Prostate gland (tissue), 2 donors: ENCODE results near the gene TMCC1.

Source experiments
- POLR2A ChIP-seq: fragments of 450-650 bp; IDR thresholded peaks from one replicate; pipeline ENCODE4 v1.6.1; 2016; ENCODE audit warnings: antibody characterized with exemption, mild to moderate bottlenecking
- TF ChIP-seq, protein P1 (sequence below), 4 experiments: fragments of 200-600 bp in 2 of 4; fragments of 450-650 bp in 2 of 4; sonication (generic) in 2 of 4; IDR thresholded peaks; 1 replicate in 3 of 4; 2 replicates in 1 of 4; pipeline ENCODE4 v1.5.1; 2016 to 2019; ENCODE audit warnings: antibody characterized with exemption in 4 of 4, mild to moderate bottlenecking in 2 of 4, moderate library complexity in 2 of 4

DNA sequence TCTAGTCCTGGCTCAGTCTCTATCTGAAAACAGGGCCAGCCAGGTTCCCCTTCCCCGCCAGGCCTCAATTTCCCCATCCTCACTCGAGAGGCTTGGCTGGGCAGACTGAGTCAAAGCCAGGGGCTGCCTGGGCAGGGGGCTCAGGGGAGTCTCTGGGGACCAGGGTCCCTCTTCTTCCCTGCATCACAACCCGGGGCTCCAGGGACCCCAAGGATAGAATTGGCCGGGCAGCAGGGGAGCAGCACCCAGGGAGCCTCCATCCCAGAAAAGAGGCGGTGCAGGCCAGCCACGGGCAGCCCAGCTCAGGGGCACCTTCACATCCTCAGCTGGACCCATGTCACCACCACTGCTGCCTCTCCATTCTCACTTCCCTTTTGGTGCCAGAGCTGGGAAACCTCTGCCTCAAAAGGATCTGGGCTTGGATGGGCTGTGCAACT, 273.8 kb downstream of the TMCC1 start:
- TF ChIP-seq POLR2A, result no peak
- TF ChIP-seq, protein P1, sequence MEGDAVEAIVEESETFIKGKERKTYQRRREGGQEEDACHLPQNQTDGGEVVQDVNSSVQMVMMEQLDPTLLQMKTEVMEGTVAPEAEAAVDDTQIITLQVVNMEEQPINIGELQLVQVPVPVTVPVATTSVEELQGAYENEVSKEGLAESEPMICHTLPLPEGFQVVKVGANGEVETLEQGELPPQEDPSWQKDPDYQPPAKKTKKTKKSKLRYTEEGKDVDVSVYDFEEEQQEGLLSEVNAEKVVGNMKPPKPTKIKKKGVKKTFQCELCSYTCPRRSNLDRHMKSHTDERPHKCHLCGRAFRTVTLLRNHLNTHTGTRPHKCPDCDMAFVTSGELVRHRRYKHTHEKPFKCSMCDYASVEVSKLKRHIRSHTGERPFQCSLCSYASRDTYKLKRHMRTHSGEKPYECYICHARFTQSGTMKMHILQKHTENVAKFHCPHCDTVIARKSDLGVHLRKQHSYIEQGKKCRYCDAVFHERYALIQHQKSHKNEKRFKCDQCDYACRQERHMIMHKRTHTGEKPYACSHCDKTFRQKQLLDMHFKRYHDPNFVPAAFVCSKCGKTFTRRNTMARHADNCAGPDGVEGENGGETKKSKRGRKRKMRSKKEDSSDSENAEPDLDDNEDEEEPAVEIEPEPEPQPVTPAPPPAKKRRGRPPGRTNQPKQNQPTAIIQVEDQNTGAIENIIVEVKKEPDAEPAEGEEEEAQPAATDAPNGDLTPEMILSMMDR (IDR thresholded peaks at IDR 0.05), result no peak
